GM12878 (cell line): ENCODE data around the gene RHOC. TPM values are rescaled to one million over a fixed set of nuclear protein-coding genes. Genes with fewer than 3 reads are reported as not detected.

Experiments
- ATAC-seq: fragments of 200-7000 bp; cut with Tn5 transposase; 3 replicates; pipeline ENCODE4 v1.9.1; 2020; ENCODE audit warnings: mild to moderate bottlenecking, moderate library complexity
- BruUV-seq: library from RNA; stranded (reverse); fragments of 400-500 nt; replicated peaks from 2 replicates; lab custom pipeline; 2021; lab: Mats Ljungman, UMichigan
- CTCF ChIA-PET: fragments of 300-600 bp; sonication (Branson Sonifier 250); formaldehyde crosslinking; extraction: SDS; loops from one replicate; lab custom pipeline; 2021; ENCODE audit warnings: inconsistent platforms; lab: Yijun Ruan, JAX
- POLR2A ChIA-PET: fragments of 350-600 bp; formaldehyde crosslinking; extraction: SDS; loops from one replicate; lab custom pipeline; 2021; ENCODE audit warnings: inconsistent platforms; lab: Charles Lee
- RAD21 ChIA-PET: fragments of 300-600 bp; sonication (Branson Sonifier 250); formaldehyde crosslinking; loops from one replicate; lab custom pipeline; 2023; ENCODE audit warnings: antibody characterized with exemption; ENCODE audit not compliant: unreplicated experiment; lab: Charles Lee
- SMC1A ChIA-PET: fragments of 300-600 bp; sonication (Branson Sonifier 250); formaldehyde crosslinking; loops from one replicate; lab custom pipeline; 2023; ENCODE audit not compliant: unreplicated experiment, uncharacterized antibody; lab: Charles Lee
- DNase-seq: peaks from one replicate; pipeline ENCODE4 v3.0.0-alpha.2; 2011; ENCODE audit warnings: low read depth, low spot score
- FAIRE-seq: peaks from 3 replicates; lab custom pipeline; 2011; peaks lifted over from hg19 to GRCh38; lab: Jason Lieb, UNC
- H2AFZ ChIP-seq: 2 replicates; pipeline ENCODE4 v1.6.0; 2011; ENCODE audit warnings: low read depth, low read length, control low read depth; ENCODE audit not compliant: control insufficient read depth
- H3K27ac ChIP-seq: 2 replicates; pipeline ENCODE4 v1.5.1; 2011; ENCODE audit warnings: control low read depth; ENCODE audit not compliant: control insufficient read depth, insufficient read depth
- H3K27me3 ChIP-seq, 2 experiments: replicated peaks in 1 of 2; 2 replicates each; pipeline versions ENCODE4 v1.6.0 to v1.6.1; 2011; ENCODE audit warnings: low read length in 1 of 2; ENCODE audit not compliant: control insufficient read depth in 2 of 2, insufficient read depth in 2 of 2
- H3K36me3 ChIP-seq, 2 experiments: 2 replicates each; pipeline ENCODE4 v1.5.1; 2011; ENCODE audit warnings: low read length in 1 of 2; ENCODE audit not compliant: control insufficient read depth in 2 of 2, insufficient read depth in 2 of 2
- H3K4me1 ChIP-seq: 2 replicates; pipeline ENCODE4 v1.6.1; 2011; ENCODE audit warnings: mild to moderate bottlenecking, low read length, moderate library complexity, mixed read lengths; ENCODE audit not compliant: control insufficient read depth, insufficient read depth
- H3K4me2 ChIP-seq: 2 replicates; pipeline ENCODE4 v1.6.0; 2011; ENCODE audit warnings: control low read depth; ENCODE audit not compliant: control insufficient read depth, insufficient read depth
- H3K4me3 ChIP-seq: fragments of 200-600 bp; sonication (generic); 2 replicates; pipeline ENCODE4 v1.5.1; 2016
- H3K79me2 ChIP-seq: 2 replicates; pipeline ENCODE4 v1.6.0; 2011; ENCODE audit warnings: low read length; ENCODE audit not compliant: control insufficient read depth, insufficient read depth
- H3K9ac ChIP-seq: 2 replicates; pipeline ENCODE4 v1.8.0; 2011; ENCODE audit warnings: low read length, control low read depth, mixed read lengths; ENCODE audit not compliant: control insufficient read depth, insufficient read depth
- H3K9me3 ChIP-seq: replicated peaks from 3 replicates; pipeline ENCODE4 v1.5.1; 2011; ENCODE audit warnings: mild to moderate bottlenecking, low read length; ENCODE audit not compliant: control insufficient read depth, insufficient read depth
- H4K20me1 ChIP-seq: 2 replicates; pipeline ENCODE4 v1.6.0; 2011; ENCODE audit not compliant: control insufficient read depth, insufficient read depth
- EED ChIP-seq: sonication (generic); IDR thresholded peaks from 2 replicates; pipeline ENCODE4 v1.6.1; 2016; ENCODE audit warnings: antibody characterized with exemption, low read depth
- FOXK2 ChIP-seq: fragments of 450-650 bp; IDR thresholded peaks from 2 replicates; pipeline ENCODE4 v1.6.1; 2017; ENCODE audit warnings: mild to moderate bottlenecking, moderate library complexity
- GATAD2B ChIP-seq: fragments of 450-650 bp; conservative IDR thresholded peaks from 2 replicates; pipeline ENCODE4 v1.6.1; 2017; ENCODE audit warnings: low read depth, mild to moderate bottlenecking, moderate library complexity
- HDAC6 ChIP-seq: fragments of 200-600 bp; sonication (generic); IDR thresholded peaks from one replicate; pipeline ENCODE4 v1.8.0; 2017; ENCODE audit warnings: antibody characterized with exemption; ENCODE audit not compliant: unreplicated experiment
- IKZF2 ChIP-seq, 2 experiments: fragments of 450-650 bp; IDR thresholded peaks; 2 replicates each; pipeline ENCODE4 v1.6.1; 2017; ENCODE audit warnings: mild to moderate bottlenecking in 2 of 2, moderate library complexity in 2 of 2
- LARP7 ChIP-seq: fragments of 450-650 bp; IDR thresholded peaks from 2 replicates; pipeline ENCODE4 v1.6.1; 2017; ENCODE audit warnings: mild to moderate bottlenecking
- POLR2AphosphoS2 ChIP-seq: IDR thresholded peaks from 2 replicates; pipeline ENCODE4 v1.6.1; 2011; ENCODE audit warnings: low read depth, mild to moderate bottlenecking, low read length, improper control_type of control experiment, moderate library complexity
- RAD21 ChIP-seq: IDR thresholded peaks from 2 replicates; pipeline ENCODE4 v1.6.1; 2011; ENCODE audit warnings: mild to moderate bottlenecking, low read depth, low read length, moderate library complexity; ENCODE audit not compliant: insufficient read depth
- RUNX3 ChIP-seq: IDR thresholded peaks from 2 replicates; pipeline ENCODE4 v1.6.1; 2012; ENCODE audit warnings: low read length, inconsistent platforms
- TBL1XR1 ChIP-seq: IDR thresholded peaks from 2 replicates; pipeline ENCODE4 v1.6.1; 2012; ENCODE audit warnings: low read depth, low read length, improper control_type of control experiment
- ZSCAN29 ChIP-seq: fragments of 450-650 bp; IDR thresholded peaks from 2 replicates; pipeline ENCODE4 v1.6.1; 2017; ENCODE audit warnings: mild to moderate bottlenecking, moderate library complexity
- WGBS: methylation state at CpG from one replicate; pipeline ENCODE4 v1.1.6; 2016; ENCODE audit warnings: low lambda C conversion rate; ENCODE audit not compliant: insufficient replicate concordance, insufficient coverage; ENCODE audit errors: missing lambda C conversion rate; 5-methylcytosine and 5-hydroxymethylcytosine counted together
- in situ Hi-C: fragments of 300-500 bp; cut with MboI; formaldehyde crosslinking; loops from 9 replicates; pipeline ENCODE4 v1.14.3; 2018; ENCODE audit warnings: mixed read lengths
- intact Hi-C: fragments of 100-400 bp; cut with micrococcal nuclease; formaldehyde crosslinking; loops from one replicate; pipeline ENCODE4 v1.14.2; 2022; ENCODE audit not compliant: unreplicated experiment
- polyA plus RNA-seq, 11 experiments: library from polyadenylated mRNA; depleted of rRNA in 4 of 11; unstranded in 6 of 11; stranded (reverse) in 5 of 11; fragments of >200 nt; fragmentation: Nextera tagmentation in 4 of 11; fragmentation: Illumina TruSeq in 1 of 11; extraction: Ambion mirVana in 4 of 11; extraction: Trizol in 1 of 11; gene quantifications; 1 replicate in 1 of 11; 2 replicates in 10 of 11; pipeline versions ENCODE4 v1.2.1 to v1.2.3, GENCODE V29; 2011 to 2016; ENCODE audit warnings: inconsistent platforms in 2 of 11, missing spikeins in 2 of 11, low read depth in 1 of 11
- total RNA-seq, 4 experiments: library from RNA; depleted of rRNA in 3 of 4; stranded (reverse); fragments of >200 nt in 3 of 4; fragmentation: Illumina TruSeq in 1 of 4; extraction: Trizol in 1 of 4; gene quantifications; 2 replicates each; pipeline versions ENCODE4 v1.2.1 to v1.2.3, GENCODE V29; 2013 to 2021
- TF ChIP-seq, protein P1 (sequence below): IDR thresholded peaks from 2 replicates; pipeline ENCODE4 v1.6.1; 2012; ENCODE audit warnings: improper control_type of control experiment, low read depth, low read length; ENCODE audit not compliant: insufficient replicate concordance
- TF ChIP-seq, protein P2 (sequence below): fragments of 450-650 bp; IDR thresholded peaks from 2 replicates; pipeline ENCODE4 v1.6.1; 2018; ENCODE audit warnings: borderline replicate concordance, mild to moderate bottlenecking; ENCODE audit not compliant: partially characterized antibody
- TF ChIP-seq, protein P3 (sequence below): fragments of 450-650 bp; IDR thresholded peaks from 2 replicates; pipeline ENCODE4 v1.6.1; 2017; ENCODE audit warnings: borderline replicate concordance

RHOC gene
- total and polyA plus RNA-seq, 10 of the 15 experiments (the other 5 are each of a cell fraction or from before 2014, with no cell fraction given), result 20.6 to 371 (median 158) TPM

DNA sequence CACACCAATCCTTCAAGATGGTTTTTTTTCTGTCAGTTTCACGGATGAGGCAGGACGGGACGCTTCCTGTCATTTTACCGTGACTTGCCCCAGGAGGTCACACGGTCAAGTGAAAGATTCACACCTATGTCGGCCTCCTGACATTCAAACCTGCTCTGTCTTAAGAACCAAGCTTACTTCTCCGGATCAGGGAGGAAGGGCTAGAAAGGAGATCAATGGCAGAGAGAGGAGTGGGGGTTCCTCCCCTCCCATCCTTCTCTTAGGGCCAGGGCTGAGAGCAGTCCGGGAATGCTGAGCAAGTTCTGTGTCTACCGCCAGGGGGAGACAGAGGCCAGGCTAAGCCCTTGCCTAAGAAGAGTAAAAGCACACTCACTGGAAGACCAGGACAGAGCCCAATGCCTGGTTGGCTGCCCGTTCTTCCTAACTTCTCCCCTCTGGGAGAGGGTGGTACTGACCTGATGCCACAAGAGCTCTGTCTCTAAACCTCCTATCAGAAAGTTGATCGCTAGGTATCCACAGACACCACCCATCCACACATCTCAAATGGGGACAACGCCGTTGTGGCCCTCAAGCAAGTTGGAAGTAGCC lies 9.3 kb upstream of the RHOC start:
- POLR2A ChIA-PET, result interaction anchor here (1.2 to 1.6 kb wide), 3 partner anchors 322 to 357 kb away, joined by 4 to 6 read pairs (median 5); partner anchors contain the start of gene LRIG2
- Histone ChIP-seq H3K27me3 (peaks cover 0 to 3% of the 10 kb centered on the region in 2 experiments; a peak in 1 of 4 replicates), H3K79me2 (no peaks in the 10 kb centered on the region), H3K9me3 (no peaks in the 10 kb centered on the region), H3K4me3 (peak overlapping the region; percentile 67), H3K36me3 (no peaks in the 10 kb centered on the region), H3K27ac (no peak overlapping the region), H3K4me1 (peaks cover 22% of the 10 kb centered on the region), H3K4me2 (peak overlapping the region; percentile 92), H4K20me1 (0 out of 2 replicates have a peak, but pooled peaks cover 3% of the 10 kb centered on the region), H2AFZ (peak overlapping the region; percentile 68), H3K9ac (peak overlapping the region; percentile 19; the same call in 1 of the 2 replicates)
- BruUV-seq, result no TSS peak
- peak; percentile 49 for FAIRE-seq
- WGBS, result 20% methylated on average over 13 of the region's 13 CpGs
- CTCF ChIA-PET, result interaction anchor here (0.6 to 10.8 kb wide), 49 partner anchors 8 to 1567 kb away, joined by 3 to 428 read pairs (median 5); partner anchors contain the start of genes LRIG2, MOV10 and SLC16A1
- DNase-seq, result no peak
- in situ Hi-C loops (loop anchor here (5.0 kb wide), 2 partner anchors 91 to 326 kb away; no protein-coding TSS in a partner anchor), intact Hi-C loops (loop anchor here (1.0 to 10.0 kb wide), 8 partner anchors 88 to 961 kb away; partner anchors contain the start of genes LRIG2, MAGI3 and SLC16A1)
- peak; percentile 69 for ATAC-seq
- RAD21 ChIA-PET, result interaction anchor here (0.7 to 8.6 kb wide), 23 partner anchors 12 to 423 kb away, joined by 3 to 192 read pairs (median 7); partner anchors contain the start of genes CAPZA1, CTTNBP2NL, LRIG2 and MOV10
- SMC1A ChIA-PET, result interaction anchor here (0.6 to 8.7 kb wide), 19 partner anchors 12 to 418 kb away, joined by 3 to 178 read pairs (median 6); partner anchors contain the start of genes LRIG2, MOV10 and ST7L
- TF ChIP-seq LARP7, result 0 out of 2 replicates have a peak, but pooled peaks have one; percentile 33
- TF ChIP-seq, protein P1, sequence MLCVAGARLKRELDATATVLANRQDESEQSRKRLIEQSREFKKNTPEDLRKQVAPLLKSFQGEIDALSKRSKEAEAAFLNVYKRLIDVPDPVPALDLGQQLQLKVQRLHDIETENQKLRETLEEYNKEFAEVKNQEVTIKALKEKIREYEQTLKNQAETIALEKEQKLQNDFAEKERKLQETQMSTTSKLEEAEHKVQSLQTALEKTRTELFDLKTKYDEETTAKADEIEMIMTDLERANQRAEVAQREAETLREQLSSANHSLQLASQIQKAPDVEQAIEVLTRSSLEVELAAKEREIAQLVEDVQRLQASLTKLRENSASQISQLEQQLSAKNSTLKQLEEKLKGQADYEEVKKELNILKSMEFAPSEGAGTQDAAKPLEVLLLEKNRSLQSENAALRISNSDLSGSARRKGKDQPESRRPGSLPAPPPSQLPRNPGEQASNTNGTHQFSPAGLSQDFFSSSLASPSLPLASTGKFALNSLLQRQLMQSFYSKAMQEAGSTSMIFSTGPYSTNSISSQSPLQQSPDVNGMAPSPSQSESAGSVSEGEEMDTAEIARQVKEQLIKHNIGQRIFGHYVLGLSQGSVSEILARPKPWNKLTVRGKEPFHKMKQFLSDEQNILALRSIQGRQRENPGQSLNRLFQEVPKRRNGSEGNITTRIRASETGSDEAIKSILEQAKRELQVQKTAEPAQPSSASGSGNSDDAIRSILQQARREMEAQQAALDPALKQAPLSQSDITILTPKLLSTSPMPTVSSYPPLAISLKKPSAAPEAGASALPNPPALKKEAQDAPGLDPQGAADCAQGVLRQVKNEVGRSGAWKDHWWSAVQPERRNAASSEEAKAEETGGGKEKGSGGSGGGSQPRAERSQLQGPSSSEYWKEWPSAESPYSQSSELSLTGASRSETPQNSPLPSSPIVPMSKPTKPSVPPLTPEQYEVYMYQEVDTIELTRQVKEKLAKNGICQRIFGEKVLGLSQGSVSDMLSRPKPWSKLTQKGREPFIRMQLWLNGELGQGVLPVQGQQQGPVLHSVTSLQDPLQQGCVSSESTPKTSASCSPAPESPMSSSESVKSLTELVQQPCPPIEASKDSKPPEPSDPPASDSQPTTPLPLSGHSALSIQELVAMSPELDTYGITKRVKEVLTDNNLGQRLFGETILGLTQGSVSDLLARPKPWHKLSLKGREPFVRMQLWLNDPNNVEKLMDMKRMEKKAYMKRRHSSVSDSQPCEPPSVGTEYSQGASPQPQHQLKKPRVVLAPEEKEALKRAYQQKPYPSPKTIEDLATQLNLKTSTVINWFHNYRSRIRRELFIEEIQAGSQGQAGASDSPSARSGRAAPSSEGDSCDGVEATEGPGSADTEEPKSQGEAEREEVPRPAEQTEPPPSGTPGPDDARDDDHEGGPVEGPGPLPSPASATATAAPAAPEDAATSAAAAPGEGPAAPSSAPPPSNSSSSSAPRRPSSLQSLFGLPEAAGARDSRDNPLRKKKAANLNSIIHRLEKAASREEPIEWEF, result no peak
- TF ChIP-seq, protein P2, sequence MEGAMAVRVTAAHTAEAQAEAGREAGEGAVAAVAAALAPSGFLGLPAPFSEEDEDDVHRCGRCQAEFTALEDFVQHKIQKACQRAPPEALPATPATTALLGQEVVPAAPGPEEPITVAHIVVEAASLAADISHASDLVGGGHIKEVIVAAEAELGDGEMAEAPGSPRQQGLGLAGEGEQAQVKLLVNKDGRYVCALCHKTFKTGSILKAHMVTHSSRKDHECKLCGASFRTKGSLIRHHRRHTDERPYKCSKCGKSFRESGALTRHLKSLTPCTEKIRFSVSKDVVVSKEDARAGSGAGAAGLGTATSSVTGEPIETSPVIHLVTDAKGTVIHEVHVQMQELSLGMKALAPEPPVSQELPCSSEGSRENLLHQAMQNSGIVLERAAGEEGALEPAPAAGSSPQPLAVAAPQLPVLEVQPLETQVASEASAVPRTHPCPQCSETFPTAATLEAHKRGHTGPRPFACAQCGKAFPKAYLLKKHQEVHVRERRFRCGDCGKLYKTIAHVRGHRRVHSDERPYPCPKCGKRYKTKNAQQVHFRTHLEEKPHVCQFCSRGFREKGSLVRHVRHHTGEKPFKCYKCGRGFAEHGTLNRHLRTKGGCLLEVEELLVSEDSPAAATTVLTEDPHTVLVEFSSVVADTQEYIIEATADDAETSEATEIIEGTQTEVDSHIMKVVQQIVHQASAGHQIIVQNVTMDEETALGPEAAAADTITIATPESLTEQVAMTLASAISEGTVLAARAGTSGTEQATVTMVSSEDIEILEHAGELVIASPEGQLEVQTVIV, result no peak
- TF ChIP-seq EED, result peak; percentile 57; the same call in 1 of the 2 replicates
- no peak for TF ChIP-seq POLR2AphosphoS2
- TF ChIP-seq RUNX3, result no peak
- no peak for TF ChIP-seq ZSCAN29
- TF ChIP-seq FOXK2, result no peak
- TF ChIP-seq, protein P3, sequence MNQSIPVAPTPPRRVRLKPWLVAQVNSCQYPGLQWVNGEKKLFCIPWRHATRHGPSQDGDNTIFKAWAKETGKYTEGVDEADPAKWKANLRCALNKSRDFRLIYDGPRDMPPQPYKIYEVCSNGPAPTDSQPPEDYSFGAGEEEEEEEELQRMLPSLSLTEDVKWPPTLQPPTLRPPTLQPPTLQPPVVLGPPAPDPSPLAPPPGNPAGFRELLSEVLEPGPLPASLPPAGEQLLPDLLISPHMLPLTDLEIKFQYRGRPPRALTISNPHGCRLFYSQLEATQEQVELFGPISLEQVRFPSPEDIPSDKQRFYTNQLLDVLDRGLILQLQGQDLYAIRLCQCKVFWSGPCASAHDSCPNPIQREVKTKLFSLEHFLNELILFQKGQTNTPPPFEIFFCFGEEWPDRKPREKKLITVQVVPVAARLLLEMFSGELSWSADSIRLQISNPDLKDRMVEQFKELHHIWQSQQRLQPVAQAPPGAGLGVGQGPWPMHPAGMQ, result no peak
- TF ChIP-seq GATAD2B, result no peak
- no peak for TF ChIP-seq TBL1XR1
- no peak for TF ChIP-seq HDAC6
- TF ChIP-seq IKZF2 (IDR thresholded peaks at IDR 0.05), result peak; percentile 54 to 72; a peak in 3 of 4 replicates
- TF ChIP-seq RAD21, result peak; percentile 98
